ENCODE results near the gene PLCD1.

PLCD1 gene

GRCh38 chr3:38016847-38017444, 12.5 kb downstream of the PLCD1 start:
- Histone ChIP-seq H3K27me3 (replicated peaks; ENCODE audit: control insufficient read depth, insufficient read depth, low read length) (no peaks in the 10 kb centered on the region), H3K4me3 (replicated peaks; ENCODE audit: low read depth, low read length) (no peak overlapping the region), H3K36me3 (ENCODE audit: control insufficient read depth, insufficient read depth, low read length) (no peaks in the 10 kb centered on the region)
- DNase-seq (ENCODE audit: extremely low read depth, insufficient read length): no peak
- TF ChIP-seq CTCF (IDR thresholded peaks at IDR 0.05; ENCODE audit: insufficient read depth, low read length, poor library complexity, severe bottlenecking): no peak

GRCh38 chr3:38016410-38016809, 13.0 kb downstream of the PLCD1 start:
- no peak for TF ChIP-seq CTCF (IDR thresholded peaks at IDR 0.05; ENCODE audit: insufficient read depth, low read length, poor library complexity, severe bottlenecking)

GRCh38 chr3:38015984-38016383, 13.5 kb downstream of the PLCD1 start:
- Histone ChIP-seq H3K27me3 (replicated peaks; ENCODE audit: control insufficient read depth, insufficient read depth, low read length) (no peaks in the 10 kb centered on the region), H3K4me3 (replicated peaks; ENCODE audit: low read depth, low read length) (no peak overlapping the region), H3K36me3 (ENCODE audit: control insufficient read depth, insufficient read depth, low read length) (no peaks in the 10 kb centered on the region)
- TF ChIP-seq CTCF (IDR thresholded peaks at IDR 0.05; ENCODE audit: insufficient read depth, low read length, poor library complexity, severe bottlenecking): no peak
- no peak for DNase-seq (ENCODE audit: extremely low read depth, insufficient read length)

More at GRCh38 chr3:38016410-38016809, 13.0 kb downstream of the PLCD1 start:
- Histone ChIP-seq H3K4me3 (replicated peaks; ENCODE audit: low read depth, low read length) (no peak overlapping the region), H3K27me3 (replicated peaks; ENCODE audit: control insufficient read depth, insufficient read depth, low read length) (no peaks in the 10 kb centered on the region), H3K36me3 (ENCODE audit: control insufficient read depth, insufficient read depth, low read length) (no peaks in the 10 kb centered on the region)
- DNase-seq (ENCODE audit: extremely low read depth, insufficient read length): no peak

- H3K4me3 ChIP-seq (replicated peaks; ENCODE audit: low read depth, low read length): no peak overlapping the region
These were observed 14.0 kb downstream of the PLCD1 start for GRCh38 chr3:38015485-38015884.

GRCh38 chr3:38011111-38011510, 18.3 kb downstream of the PLCD1 start:
- peaks cover 4% of the 10 kb centered on the region for H3K36me3 ChIP-seq (ENCODE audit: control insufficient read depth, insufficient read depth, low read length)
- H3K27me3 ChIP-seq (replicated peaks; ENCODE audit: control insufficient read depth, insufficient read depth, low read length): no peaks in the 10 kb centered on the region
- no peak for TF ChIP-seq CTCF (IDR thresholded peaks at IDR 0.05; ENCODE audit: insufficient read depth, low read length, poor library complexity, severe bottlenecking)

More at GRCh38 chr3:38015485-38015884, 14.0 kb downstream of the PLCD1 start:
- TF ChIP-seq CTCF (IDR thresholded peaks at IDR 0.05; ENCODE audit: insufficient read depth, low read length, poor library complexity, severe bottlenecking): no peak
- Histone ChIP-seq H3K36me3 (ENCODE audit: control insufficient read depth, insufficient read depth, low read length) (no peaks in the 10 kb centered on the region), H3K27me3 (replicated peaks; ENCODE audit: control insufficient read depth, insufficient read depth, low read length) (no peaks in the 10 kb centered on the region)
- DNase-seq (ENCODE audit: extremely low read depth, insufficient read length): no peak

More at GRCh38 chr3:38011111-38011510, 18.3 kb downstream of the PLCD1 start:
- no peak for DNase-seq (ENCODE audit: extremely low read depth, insufficient read length)
- no peak overlapping the region for H3K4me3 ChIP-seq (replicated peaks; ENCODE audit: low read depth, low read length)

Data from GM06990 (cell line).